AG04449 (cell line): ENCODE data around the gene TMEM238.

Experiments
- CTCF ChIA-PET: fragments of 350-600 bp; formaldehyde crosslinking; extraction: SDS; loops from one replicate; lab custom pipeline; 2021; ENCODE audit warnings: antibody characterized with exemption; lab: Yijun Ruan, JAX
- POLR2A ChIA-PET: fragments of 400-600, 350-600 bp; formaldehyde crosslinking; extraction: SDS; loops from one replicate; lab custom pipeline; 2020; ENCODE audit warnings: antibody characterized with exemption, inconsistent platforms; lab: Yijun Ruan, JAX
- DNase-seq: peaks from one replicate; pipeline ENCODE4 v3.0.0-alpha.2; 2010; ENCODE audit warnings: low read depth, low spot score
- H3K4me3 ChIP-seq: 2 replicates; pipeline ENCODE4 v1.5.1; 2011; ENCODE audit warnings: low read depth, mild to moderate bottlenecking, control low read depth, low read length
- CTCF ChIP-seq: IDR thresholded peaks from one replicate; pipeline ENCODE4 v1.5.1; 2011; ENCODE audit warnings: mild to moderate bottlenecking, moderate library complexity, low read length, control low read depth, inconsistent platforms; ENCODE audit not compliant: insufficient read depth; ENCODE audit errors: missing control alignments

Gene TMEM238

GRCh38 chr19:55382013-55382412, 2.1 kb downstream of the TMEM238 start:
- ChIA-PET CTCF (interaction anchor here (0.9 to 3.4 kb wide), 3 partner anchors 66 to 80 kb away, joined by 3 to 50 read pairs (median 3); no protein-coding TSS in a partner anchor), POLR2A (interaction anchor here (3.8 kb wide), 1 partner anchor 25 kb away, joined by 20 read pairs; the partner anchor contains the start of gene UBE2S)
- no peak for TF ChIP-seq CTCF
- H3K4me3 ChIP-seq = no peak overlapping the region
- DNase-seq = no peak

GRCh38 chr19:55379174-55379573, 4.9 kb downstream of the TMEM238 start:
- no peak for TF ChIP-seq CTCF
- ChIA-PET CTCF (interaction anchor here (0.7 kb wide), 1 partner anchor 77 kb away, joined by 3 read pairs; no protein-coding TSS in a partner anchor), POLR2A (no interaction called here)
- H3K4me3 ChIP-seq = no peak overlapping the region
- no peak for DNase-seq

GRCh38 chr19:55377356-55378131, 6.5 kb downstream of the TMEM238 start:
- no peak for DNase-seq
- no peak for TF ChIP-seq CTCF
- H3K4me3 ChIP-seq = no peak overlapping the region
- ChIA-PET POLR2A (no interaction called here), CTCF (no interaction called here)

GRCh38 chr19:55376241-55376933, 7.7 kb downstream of the TMEM238 start, which contains the start of gene TMEM190:
Gene TMEM190, plus strand, starts transcription at chr19:55376826. Its CDS starts 28 bp downstream, at chr19:55376854.
- H3K4me3 ChIP-seq = no peak within 1 kb of the TSS
- TF ChIP-seq CTCF = no peak
- ChIA-PET POLR2A (no interaction called here), CTCF (interaction anchor here (1.0 to 1.1 kb wide), 2 partner anchors 8 to 12 kb away, joined by 3 read pairs; partner anchors contain the start of gene TMEM238)
- DNase-seq = no peak

GRCh38 chr19:55373993-55374757, 9.9 kb downstream of the TMEM238 start:
- ChIA-PET POLR2A (interaction anchor here (0.6 kb wide), 1 partner anchor 34 kb away, joined by 3 read pairs; the partner anchor contains the start of gene UBE2S), CTCF (no interaction called here)
- DNase-seq = no peak
- TF ChIP-seq CTCF = no peak
- H3K4me3 ChIP-seq = no peak overlapping the region
